GM18519 (cell line): ENCODE results near the gene KLHL7.
A peak's percentile ranks its signal among the peaks of the same experiment; 100 is the strongest.

Experiments used
- ATAC-seq: cut with Tn5 transposase; IDR thresholded peaks from one replicate; pipeline ENCODE4 v1.9.1; 2021; ENCODE audit warnings: mild to moderate bottlenecking, moderate library complexity; ENCODE audit not compliant: unreplicated experiment, low FRiP score

Gene KLHL7, protein sequence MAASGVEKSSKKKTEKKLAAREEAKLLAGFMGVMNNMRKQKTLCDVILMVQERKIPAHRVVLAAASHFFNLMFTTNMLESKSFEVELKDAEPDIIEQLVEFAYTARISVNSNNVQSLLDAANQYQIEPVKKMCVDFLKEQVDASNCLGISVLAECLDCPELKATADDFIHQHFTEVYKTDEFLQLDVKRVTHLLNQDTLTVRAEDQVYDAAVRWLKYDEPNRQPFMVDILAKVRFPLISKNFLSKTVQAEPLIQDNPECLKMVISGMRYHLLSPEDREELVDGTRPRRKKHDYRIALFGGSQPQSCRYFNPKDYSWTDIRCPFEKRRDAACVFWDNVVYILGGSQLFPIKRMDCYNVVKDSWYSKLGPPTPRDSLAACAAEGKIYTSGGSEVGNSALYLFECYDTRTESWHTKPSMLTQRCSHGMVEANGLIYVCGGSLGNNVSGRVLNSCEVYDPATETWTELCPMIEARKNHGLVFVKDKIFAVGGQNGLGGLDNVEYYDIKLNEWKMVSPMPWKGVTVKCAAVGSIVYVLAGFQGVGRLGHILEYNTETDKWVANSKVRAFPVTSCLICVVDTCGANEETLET

DNA sequence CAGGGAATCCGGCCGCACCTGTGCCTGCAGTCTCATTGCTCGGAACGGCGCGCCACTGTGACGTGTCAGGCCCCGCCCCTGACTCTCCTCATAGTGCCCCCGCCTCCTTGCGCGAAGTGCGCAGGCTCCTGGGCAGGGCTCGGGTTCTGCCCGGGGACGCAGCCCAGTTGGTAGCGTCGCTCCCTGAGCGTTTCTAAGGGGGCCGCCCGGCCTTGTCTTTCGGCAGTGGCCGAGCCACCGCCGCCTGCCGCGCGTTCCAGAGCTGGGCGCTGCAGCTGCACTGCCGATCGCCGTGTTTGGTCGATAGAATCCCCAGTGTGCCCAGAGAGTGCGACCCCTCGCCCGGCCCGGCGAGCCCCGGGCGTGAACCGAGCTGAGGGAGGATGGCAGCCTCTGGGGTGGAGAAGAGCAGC is at the start of gene KLHL7:
Gene KLHL7 (plus strand): TSS at position 142 of the 413 bp plus-strand sequence. CDS start 242 bp downstream, at position 384.
- peak; percentile 92 for ATAC-seq

DNA sequence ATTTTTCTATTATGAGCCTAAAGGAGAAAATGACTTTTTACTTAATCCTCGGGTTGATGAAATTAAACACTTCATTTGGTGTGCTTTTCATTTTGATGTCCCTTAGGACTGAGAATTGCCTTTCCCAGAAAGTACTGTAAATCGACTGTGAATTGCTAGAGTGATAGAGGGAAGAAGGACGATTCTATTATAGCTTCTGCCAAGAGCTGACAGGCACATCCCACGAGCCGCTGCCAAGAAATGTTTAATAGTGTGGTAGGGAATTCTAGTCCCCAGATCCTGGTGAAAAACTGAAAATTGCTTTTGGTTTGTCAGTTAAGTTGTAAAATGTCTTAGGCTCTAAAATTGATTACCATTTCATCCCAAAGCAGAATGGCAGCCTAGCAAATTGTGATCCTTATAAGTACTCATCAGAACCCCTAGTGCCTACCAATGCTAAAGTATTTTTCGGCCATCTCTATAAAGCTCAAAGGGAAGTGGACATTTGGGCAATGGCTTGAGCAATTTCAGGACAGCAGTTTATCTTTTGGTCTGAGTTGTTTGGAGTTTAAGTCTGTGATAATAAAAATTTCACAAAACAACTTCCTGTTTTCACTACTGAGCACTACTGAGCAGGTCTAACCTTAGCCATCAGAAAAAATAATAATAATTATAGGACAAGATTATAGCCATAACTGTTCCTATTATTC is 47.0 kb upstream of the KLHL7 start:
- no peak for ATAC-seq

DNA sequence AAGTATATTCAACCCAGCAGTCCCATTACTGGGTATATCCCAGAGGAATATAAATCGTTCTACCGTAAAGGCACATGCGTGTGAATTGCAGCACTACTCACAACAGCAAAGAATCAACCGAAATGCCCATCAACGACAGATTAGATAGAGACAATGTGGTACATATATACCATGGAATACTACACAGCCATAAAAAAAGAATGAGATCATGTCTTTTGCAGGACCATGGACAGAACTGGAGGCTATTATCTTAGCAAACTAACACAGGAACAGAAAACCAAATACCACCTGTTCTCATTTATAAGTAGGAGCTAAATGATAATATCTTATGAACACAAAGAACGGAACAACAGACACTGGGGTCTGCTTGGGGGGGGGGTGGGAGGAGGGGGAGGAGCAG is 44.3 kb upstream of the KLHL7 start:
- ATAC-seq: no peak

DNA sequence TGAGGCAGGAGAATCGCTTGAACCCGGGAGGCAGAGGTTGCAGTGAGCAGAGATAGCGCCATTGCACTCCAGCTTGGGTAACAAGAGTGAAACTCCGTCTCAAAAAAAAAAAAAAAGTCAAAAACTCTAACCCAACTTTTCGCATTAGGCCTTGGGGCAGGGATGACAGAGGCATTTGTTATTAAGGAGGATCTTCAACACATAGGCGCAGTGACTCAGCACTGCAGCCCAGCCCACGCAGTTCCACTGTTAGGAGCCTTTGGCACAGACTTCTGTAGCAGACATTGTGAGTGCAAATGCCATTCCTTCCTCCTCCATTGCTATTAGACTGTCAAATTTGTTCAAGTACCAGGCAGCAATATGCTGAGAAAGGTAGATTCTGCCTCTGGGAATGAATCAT is 43.1 kb upstream of the KLHL7 start:
- ATAC-seq: no peak

DNA sequence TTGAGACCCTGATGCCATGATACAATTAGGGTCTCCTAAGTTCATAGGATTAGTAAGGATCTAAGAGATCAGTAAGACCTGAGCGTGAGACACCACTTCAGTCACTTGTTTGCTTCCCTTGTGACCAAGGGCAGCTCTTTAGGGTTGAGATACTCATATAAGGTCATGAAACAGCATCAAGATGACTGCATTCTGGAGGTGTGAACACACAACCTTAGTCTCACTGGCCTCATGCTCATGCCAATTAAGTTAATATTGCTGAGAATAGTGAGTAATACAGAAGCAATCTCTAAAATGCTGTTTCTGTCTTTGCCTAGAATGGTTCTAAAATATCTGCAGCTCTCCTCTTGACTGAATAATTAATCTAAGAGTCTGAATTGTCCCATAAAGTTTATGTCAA is 39.6 kb upstream of the KLHL7 start:
- ATAC-seq: no peak

DNA sequence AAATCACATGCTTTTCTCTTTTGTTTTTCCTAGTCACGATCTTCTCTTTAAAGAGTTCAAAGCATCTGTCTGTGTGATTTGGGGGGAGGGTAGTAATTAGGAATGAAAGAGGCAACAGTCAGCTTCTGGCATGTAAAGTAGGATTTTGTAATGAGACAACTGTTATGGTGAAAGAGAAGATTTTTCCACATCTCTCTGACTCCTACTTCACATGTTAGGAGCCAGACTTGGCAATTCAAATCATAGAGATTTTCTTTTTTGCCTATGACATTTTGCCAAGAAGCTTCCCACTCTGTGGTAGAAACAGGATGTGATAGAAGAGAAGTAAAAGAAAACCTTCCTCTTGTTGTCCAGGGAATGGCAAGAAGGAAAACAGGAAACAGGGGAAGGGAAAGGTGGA is 38.3 kb upstream of the KLHL7 start:
- ATAC-seq: no peak

DNA sequence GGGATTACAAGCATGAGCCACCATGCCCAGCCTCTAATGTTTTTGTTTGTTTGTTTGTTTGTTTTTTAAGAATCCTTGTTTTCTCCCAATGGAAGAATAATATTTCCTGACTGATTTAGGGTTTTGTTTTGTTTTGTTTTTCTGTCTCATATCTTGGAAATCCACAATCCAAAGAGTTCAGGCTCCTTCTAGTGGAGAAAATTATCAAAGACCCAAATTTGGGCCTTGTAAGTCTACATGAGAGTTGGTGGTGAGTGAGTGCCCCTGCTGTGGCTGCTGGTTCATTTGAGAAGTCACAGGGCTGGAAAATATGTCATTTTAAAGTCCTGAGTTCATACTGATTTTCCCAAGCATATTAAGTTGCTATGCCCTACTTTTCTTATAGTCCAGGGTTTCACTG is 33.5 kb upstream of the KLHL7 start:
- no peak for ATAC-seq

DNA sequence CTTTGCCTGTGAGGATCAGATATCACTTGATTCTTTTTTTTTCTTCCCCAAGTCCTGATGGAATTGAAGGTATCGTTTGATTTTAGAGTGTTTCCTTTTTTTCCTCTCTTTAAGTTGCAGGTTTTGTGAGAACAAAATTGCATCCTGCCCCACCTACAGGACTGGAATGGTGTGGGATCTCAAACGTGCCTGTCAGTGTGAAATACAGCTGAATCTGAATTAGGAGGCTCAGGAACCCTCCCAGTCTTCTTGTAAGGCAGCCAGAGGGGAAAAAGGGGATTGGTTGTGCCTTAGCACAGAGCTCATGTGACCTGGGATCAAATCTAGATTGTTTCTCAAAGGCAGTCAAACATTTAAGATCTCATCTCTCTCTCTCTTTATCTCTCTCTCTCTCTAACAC is 32.7 kb upstream of the KLHL7 start:
- ATAC-seq: no peak

DNA sequence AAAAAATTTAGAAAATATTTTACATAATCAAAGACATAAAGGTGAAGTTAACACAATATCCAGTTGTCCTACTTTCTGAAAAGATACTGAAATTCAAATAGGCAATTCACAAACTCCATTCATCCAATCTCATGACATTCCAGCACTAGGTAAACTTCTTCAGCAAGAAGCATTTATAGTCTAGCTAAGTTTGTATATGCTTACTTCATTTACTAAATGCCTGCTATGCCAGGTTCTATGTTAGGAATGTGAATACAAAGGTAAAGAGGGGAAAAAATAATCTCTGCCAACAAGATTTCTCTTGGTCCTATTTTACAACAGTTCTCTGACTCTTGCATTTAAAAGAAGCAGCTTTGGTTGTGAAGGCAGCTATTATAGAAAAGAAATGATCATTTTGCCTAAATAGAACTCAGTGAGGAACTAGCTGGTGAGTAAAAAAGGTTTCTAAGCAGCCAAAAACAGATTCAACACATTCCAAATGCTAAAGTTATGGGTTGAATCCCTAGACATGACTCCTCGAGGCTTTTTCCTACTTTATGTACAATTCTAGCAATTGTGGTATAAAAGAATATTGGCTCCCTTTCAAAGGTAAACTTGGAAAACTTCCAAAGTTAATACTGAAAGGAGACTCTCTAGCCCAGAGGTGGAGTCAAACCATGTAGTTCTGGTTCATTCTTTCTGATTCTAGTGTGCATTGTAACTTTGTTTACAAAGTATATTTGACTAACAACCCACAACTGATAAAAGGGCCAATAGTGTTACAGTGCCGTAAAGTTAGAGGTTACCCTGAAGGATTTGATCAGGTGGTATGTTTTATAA is 30.9 kb upstream of the KLHL7 start:
- no peak for ATAC-seq

DNA sequence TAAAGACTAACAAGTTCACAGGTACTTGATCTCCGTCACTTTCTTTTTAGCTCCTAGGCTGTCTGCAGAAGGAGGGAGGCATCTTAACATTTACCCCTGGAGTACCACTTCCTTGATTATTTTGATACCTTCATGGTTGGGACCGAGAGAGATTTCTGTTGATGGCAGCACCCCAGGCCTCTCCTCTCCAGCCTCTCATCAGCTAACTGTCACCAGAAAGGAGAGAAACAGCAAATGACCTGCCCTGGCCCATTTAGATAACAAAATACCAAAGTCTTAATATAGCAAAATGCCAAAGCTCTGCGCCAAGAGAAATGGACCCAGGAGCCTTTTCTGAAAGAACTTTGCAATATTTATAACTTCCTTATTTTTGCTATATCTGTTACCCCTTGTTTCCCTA is 30.0 kb upstream of the KLHL7 start:
- ATAC-seq: no peak

DNA sequence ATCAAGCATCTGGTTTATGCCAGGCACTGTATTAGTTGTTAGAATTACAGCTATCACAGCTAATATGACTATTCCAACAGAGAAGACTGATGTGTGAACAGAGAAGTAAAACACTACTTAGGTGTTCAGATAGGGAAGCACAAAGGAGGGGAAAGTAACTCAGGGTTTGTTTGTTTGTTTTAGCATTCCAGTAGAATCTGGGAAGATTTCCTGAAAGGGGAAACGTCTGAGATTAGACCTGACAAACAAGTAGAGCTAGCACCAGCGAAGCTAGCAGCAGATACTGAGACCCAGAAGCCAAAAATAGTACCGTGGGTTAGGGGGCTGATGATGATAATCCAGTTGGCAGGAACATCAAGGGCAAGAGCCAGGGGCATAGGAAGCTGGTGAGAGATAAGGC is 28.8 kb upstream of the KLHL7 start:
- no peak for ATAC-seq

DNA sequence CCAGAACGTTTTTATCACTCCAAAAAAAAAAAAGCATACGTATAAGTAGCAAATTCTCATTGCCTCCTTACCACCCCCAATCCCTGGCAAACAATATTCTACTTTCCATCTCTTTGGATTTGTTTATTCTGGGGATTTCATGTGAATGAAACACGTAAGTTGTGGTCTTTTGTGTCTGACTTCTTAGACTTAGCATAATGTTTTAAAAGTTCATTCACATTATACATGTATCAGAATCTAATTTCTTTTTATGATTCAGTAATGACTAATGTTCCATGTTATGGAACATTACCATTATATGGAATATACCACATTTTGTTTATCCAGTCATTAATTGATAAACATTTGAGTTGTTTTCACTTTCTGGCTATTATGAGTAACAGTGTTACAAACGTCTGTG is 12.5 kb upstream of the KLHL7 start:
- ATAC-seq: no peak

DNA sequence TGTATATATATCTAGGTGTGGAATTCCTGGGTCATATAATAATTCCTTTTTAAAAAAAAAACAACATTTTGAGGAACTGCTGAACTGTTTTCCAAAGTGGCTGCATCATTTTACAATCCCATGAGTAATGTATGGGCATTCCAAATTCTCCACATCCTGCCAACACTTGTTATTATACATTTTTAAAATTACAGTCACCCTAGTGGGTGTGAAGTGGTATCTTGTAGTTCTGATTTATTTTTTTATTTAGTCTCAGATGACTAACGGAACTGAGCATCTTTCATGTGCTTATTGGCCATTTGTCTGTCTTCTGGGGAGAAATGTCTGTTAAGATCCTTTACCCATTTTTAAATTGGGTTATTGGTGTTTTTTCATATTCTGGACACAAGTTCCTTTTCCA is 12.0 kb upstream of the KLHL7 start:
- no peak for ATAC-seq

DNA sequence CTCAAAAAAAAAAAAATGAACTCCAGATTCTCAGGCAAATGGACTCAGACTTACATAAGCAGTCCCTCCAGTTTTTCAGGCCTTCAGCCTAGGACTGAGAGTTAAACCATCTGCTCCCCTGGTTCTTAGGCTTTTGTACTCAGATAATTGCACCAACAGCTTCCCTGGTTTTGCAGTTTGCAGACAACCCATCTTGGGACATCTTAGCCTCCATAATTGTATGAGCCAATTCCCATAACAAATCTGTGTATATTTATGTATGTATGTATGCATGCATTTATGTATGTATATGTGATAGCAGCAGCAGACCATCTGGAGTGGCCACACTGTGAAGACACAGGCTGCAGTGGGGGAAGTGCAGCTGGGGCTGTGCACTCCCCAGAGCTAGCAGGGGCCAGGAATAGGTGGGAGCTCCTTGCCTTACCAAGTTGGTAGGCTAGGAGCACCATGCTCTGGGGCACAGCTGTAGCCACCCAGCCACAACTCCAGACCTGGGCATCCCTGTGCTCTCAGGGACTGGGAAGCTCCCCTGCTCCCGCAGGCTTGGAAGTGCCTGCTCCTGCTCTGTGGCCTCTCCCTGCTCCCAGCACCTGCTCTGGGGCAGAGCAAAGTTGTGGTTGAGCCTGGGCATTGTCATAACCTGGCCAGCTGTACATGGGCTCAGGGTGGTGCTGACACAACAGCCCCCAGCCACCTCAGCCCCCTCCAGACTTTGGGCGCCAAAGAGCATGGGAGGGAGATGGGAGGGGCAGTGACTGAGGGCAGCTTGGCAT is 8.9 kb upstream of the KLHL7 start:
- ATAC-seq: no peak

DNA sequence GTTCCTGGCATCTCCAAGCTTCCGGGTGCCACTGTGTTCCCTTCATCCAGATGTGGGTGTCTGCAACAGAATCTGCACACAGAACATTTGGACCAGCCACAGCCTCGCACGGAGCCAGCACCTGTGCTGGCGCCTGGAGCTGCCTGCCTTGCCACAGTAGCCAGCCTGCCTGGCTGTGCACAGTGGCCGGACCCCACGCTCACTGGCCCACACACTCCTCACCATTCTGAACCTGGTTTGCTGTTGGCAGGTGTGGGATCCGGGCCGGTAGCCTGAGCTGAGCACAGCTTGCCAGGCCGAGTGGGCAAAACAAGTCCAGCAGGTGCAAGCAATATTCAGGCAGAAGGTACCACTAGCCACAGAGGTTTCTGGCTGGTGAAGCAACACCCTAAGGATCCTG is 7.6 kb upstream of the KLHL7 start:
- no peak for ATAC-seq

DNA sequence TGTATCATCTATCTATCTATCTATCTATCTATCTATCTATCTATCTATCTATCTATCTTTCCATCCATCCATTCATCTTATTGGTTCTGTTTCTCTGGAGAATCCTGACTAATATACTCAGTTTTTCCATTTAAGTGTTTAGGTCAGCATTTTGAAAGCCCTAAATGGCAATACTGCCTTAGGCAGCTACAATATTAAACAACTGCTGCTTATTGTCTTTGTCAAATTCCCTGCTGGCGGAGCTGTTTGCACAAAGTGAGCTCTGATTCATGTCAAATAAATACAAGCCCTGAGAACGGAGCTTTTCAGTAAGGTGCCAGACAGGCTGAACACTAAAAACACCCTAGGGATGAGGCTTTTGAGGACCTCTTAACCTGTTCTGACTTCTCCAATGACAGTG is 7.1 kb upstream of the KLHL7 start:
- no peak for ATAC-seq

DNA sequence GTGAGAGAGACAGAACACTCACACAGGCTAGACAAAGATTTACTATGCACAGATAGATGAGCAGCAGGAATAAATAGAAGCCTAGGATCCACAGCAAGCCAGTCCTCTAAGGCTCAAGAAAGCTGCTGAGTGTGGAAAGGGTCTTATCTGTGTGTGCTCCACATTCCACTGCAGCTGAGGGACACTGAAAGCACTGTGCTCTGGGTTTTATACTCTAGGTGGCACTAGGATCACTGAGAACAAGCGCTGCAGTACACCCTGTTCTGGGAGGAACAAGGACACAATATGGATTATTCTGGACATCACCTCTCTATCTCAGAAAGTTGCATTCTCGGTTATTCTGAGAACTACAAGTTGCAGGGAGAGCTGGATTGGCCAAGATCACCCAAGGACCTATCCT is 4.9 kb upstream of the KLHL7 start:
- ATAC-seq: no peak

DNA sequence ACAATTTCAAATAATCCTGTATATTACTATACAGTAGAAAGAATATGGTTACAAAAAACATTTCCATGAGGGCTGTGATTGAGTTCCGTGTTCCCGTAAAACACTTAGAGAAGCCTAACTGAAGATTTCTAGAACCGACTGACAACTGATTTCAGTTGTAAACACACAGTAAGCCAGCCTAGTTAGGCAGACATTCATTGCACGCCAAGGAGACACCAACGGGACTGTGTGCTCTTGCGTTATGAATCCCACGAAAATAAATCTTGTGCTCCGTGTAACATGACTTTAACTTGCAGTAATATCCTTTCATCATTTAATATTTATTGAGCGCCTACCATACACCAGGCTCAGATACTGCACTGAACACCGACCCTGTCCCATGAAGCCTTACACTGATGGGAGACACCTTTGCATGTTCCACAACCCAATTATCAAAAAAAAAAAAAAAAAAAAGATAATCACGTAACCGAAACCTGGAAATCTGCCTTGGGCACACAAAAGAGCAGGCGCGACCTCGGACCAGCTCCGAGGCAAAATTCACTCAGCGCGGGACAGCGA is 420 bp upstream of the KLHL7 start:
- peak; percentile 8 for ATAC-seq

DNA sequence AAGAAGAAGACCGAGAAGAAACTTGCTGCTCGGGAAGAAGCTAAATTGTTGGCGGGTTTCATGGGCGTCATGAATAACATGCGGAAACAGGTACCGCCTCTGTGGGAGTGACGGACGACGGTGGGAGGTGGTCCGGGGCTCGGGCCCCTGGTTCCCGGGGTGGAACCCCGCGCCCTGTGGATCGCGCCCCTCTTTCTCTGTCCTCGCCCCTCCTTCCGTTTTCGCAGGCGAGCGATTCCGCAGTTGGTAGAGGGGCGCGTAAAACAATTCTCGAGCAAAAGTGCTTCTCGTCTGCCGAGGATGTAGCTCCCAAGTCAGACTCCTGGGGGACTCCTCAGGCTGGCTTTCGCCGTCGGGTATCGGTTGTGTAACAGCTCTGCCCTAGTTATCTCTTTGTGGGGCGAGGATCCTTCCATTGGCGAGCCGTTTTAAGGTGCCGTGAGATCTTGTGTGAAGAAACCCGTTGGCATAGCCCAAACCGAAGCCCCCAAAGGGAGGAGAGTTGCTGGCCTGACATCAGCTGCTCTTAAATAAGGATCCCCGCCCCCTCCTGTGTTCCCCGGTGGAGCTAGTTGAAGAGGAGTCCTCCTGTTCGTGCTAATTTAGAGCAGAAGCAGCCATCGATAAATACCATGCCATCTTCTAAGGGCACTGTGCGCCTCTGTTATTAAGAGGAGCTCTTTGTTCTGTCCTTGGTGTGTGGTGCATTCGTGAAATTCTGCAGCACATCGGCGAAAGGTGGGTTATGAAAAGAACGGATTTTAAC is 655 bp downstream of the KLHL7 start:
- no peak for ATAC-seq
